CD14-positive monocyte (primary cell): Measurements from ENCODE around the gene KRT7. TPM values are rescaled to one million over a fixed set of nuclear protein-coding genes. Genes with fewer than 3 reads are reported as not detected.
"Not testable (repeated sequence)": the region's sequence is repeated elsewhere in the genome, so short reads cannot be mapped to it uniquely, and the experiment has no call there.

Source experiments
- DNase-seq, 3 donors: peaks; one replicate each; pipeline ENCODE4 v3.0.0-alpha.2; 2011 to 2022
- H2AFZ ChIP-seq: 2 replicates; pipeline ENCODE4 v1.6.0; 2012; ENCODE audit warnings: mild to moderate bottlenecking, low read depth, low read length, inconsistent platforms; ENCODE audit not compliant: insufficient read depth, poor library complexity, severe bottlenecking
- H3K27ac ChIP-seq, 2 donors: 1 replicate in 1 of 2; 2 replicates in 1 of 2; pipeline ENCODE4 v1.5.1; 2012 to 2013; ENCODE audit warnings: low read length in 2 of 2, control low read depth in 1 of 2, inconsistent platforms in 1 of 2, low read depth in 1 of 2, mild to moderate bottlenecking in 1 of 2
- H3K27me3 ChIP-seq, 2 donors: one replicate each; pipeline versions ENCODE4 v1.6.0 to v1.6.1; 2011 to 2013; ENCODE audit warnings: low read length in 2 of 2; ENCODE audit not compliant: control insufficient read depth in 2 of 2, insufficient read depth in 2 of 2
- H3K36me3 ChIP-seq, 2 donors: replicated peaks in 1 of 2; 1 replicate in 1 of 2; 2 replicates in 1 of 2; pipeline versions ENCODE4 v1.5.1 to v1.6.1; 2012 to 2013; ENCODE audit warnings: low read length in 2 of 2, control low read depth in 1 of 2, inconsistent platforms in 1 of 2, mild to moderate bottlenecking in 1 of 2; ENCODE audit not compliant: insufficient read depth in 2 of 2, control insufficient read depth in 1 of 2
- H3K4me1 ChIP-seq, 2 donors: 1 replicate in 1 of 2; 2 replicates in 1 of 2; pipeline versions ENCODE4 v1.5.1 to v1.6.1; 2012 to 2013; ENCODE audit warnings: low read length in 2 of 2, control low read depth in 1 of 2, inconsistent platforms in 1 of 2, mild to moderate bottlenecking in 1 of 2, moderate library complexity in 1 of 2; ENCODE audit not compliant: insufficient read depth in 2 of 2, control insufficient read depth in 1 of 2
- H3K4me2 ChIP-seq: replicated peaks from 2 replicates; pipeline ENCODE3; 2012; ENCODE audit warnings: low read length, moderate library complexity, mild to moderate bottlenecking; ENCODE audit not compliant: poor library complexity, severe bottlenecking; ENCODE audit errors: extremely low read depth
- H3K4me3 ChIP-seq, 3 experiments: fragments of 200-600 bp in 1 of 3; sonication (generic) in 1 of 3; replicated peaks in 1 of 3; 1 replicate in 2 of 3; 2 replicates in 1 of 3; pipeline ENCODE4 v1.5.1; 2011 to 2013; ENCODE audit warnings: low read length in 3 of 3, mild to moderate bottlenecking in 3 of 3, control low read depth in 2 of 3, low read depth in 2 of 3, inconsistent platforms in 1 of 3, moderate library complexity in 1 of 3
- H3K79me2 ChIP-seq: 2 replicates; pipeline ENCODE4 v1.6.0; 2012; ENCODE audit warnings: mild to moderate bottlenecking, control low read depth, inconsistent platforms, low read length, moderate library complexity; ENCODE audit not compliant: insufficient read depth
- H3K9ac ChIP-seq: 2 replicates; pipeline ENCODE4 v1.6.0; 2017; ENCODE audit warnings: low read length, mild to moderate bottlenecking; ENCODE audit not compliant: insufficient read depth, poor library complexity, severe bottlenecking
- H3K9me3 ChIP-seq, 2 donors: replicated peaks in 1 of 2; 1 replicate in 1 of 2; 2 replicates in 1 of 2; pipeline versions ENCODE4 v1.5.1 to v1.6.1; 2012 to 2013; ENCODE audit warnings: low read length in 2 of 2, control low read depth in 1 of 2; ENCODE audit not compliant: control insufficient read depth in 1 of 2, insufficient read depth in 1 of 2
- H4K20me1 ChIP-seq: 2 replicates; pipeline ENCODE4 v1.6.0; 2012; ENCODE audit warnings: mild to moderate bottlenecking, low read length, control low read depth, moderate library complexity; ENCODE audit not compliant: insufficient read depth
- H3K27ac Mint-ChIP-seq, 7 donors: one replicate each; pipeline ENCODE4 v1.8.0; 2020; ENCODE audit warnings: mild to moderate bottlenecking in 7 of 7, mixed read lengths in 7 of 7, moderate library complexity in 6 of 7, inconsistent platforms in 2 of 7
- H3K27me3 Mint-ChIP-seq, 3 donors: one replicate each; pipeline ENCODE4 v1.8.0; 2021 to 2022; ENCODE audit warnings: low read depth in 3 of 3, mild to moderate bottlenecking in 3 of 3, mixed read lengths in 3 of 3, moderate library complexity in 3 of 3, inconsistent platforms in 1 of 3
- H3K36me3 Mint-ChIP-seq, 2 donors: one replicate each; pipeline ENCODE4 v1.8.0; 2020; ENCODE audit warnings: mixed read lengths in 2 of 2, inconsistent platforms in 1 of 2, mild to moderate bottlenecking in 1 of 2
- H3K4me1 Mint-ChIP-seq: one replicate; pipeline ENCODE4 v1.8.0; 2020; ENCODE audit warnings: mild to moderate bottlenecking, mixed read lengths
- H3K4me3 Mint-ChIP-seq, 2 donors: one replicate each; pipeline ENCODE4 v1.8.0; 2020; ENCODE audit warnings: mild to moderate bottlenecking in 2 of 2, mixed read lengths in 2 of 2, moderate library complexity in 1 of 2
- H3K9me3 Mint-ChIP-seq, 7 donors: one replicate each; pipeline ENCODE4 v1.8.0; 2020 to 2022; ENCODE audit warnings: mixed read lengths in 7 of 7, mild to moderate bottlenecking in 6 of 7, moderate library complexity in 6 of 7, inconsistent platforms in 2 of 7
- CTCF ChIP-seq: fragments of 200-600 bp; IDR thresholded peaks from one replicate; pipeline ENCODE4 v1.8.0; 2022; ENCODE audit warnings: antibody characterized with exemption, mild to moderate bottlenecking
- WGBS: methylation state at CpG from one replicate; pipeline ENCODE4 v1.1.5; 2013; ENCODE audit warnings: missing lambda C conversion rate; ENCODE audit not compliant: insufficient coverage; 5-methylcytosine and 5-hydroxymethylcytosine counted together
- intact Hi-C, 2 donors: fragments of 100-400 bp; cut with micrococcal nuclease; formaldehyde crosslinking; loops; one replicate each; pipeline versions ENCODE4 v1.15.0 to v1.15.1; 2023
- polyA plus RNA-seq, 3 donors: library from polyadenylated mRNA; depleted of rRNA in 1 of 3; unstranded in 2 of 3; stranded (reverse) in 1 of 3; fragments of 300-500 nt in 2 of 3; fragments of >200 nt in 1 of 3; fragmentation: Illumina TruSeq in 2 of 3; gene quantifications; 1 replicate in 2 of 3; 2 replicates in 1 of 3; pipeline ENCODE4 v1.2.3, GENCODE V29; 2012 to 2021

The KRT7 gene
- polyA plus RNA-seq, 3 donors: 1.3 to 2.7 TPM; not detected in 1

DNA sequence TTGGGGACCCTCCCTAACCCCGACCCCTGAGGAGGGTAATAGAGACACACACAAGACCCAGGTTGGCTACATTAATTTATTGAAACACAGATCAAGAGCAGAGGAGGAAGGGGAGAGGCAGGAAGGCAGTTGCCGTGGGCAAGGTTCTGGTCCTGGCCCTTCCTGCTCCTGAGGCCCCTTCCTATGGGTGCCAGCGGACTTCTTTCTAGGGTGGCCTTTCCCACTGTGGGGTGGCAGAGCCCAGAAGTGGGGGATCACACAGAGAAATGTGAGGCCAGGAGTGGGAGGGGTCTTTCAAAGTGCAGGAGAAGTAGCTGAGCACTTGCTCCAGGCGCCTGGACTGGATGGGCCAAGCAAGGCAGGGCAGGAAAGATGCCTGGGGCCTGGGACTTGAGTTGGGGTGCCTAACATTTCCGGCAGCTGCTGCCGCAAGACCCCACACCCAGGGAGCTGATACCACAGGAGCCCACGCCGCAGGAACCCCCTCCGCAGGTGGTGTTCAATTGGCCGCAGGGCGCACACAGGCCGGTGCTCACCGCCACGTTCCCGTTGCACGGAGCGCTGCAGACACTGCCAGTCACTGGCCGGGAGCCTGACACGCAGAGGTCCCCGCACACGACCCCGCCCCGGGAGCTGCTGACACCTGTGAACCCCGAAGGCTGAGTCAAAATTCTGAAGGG is 52.9 kb downstream of the KRT7 start:
- H3K27me3 ChIP-seq: peaks cover 3 to 5% of the 10 kb centered on the region in 2 donors
- no peaks in the 10 kb centered on the region for H3K79me2 ChIP-seq
- no peak overlapping the region for H2AFZ ChIP-seq
- intact Hi-C loops: no loop called here
- DNase-seq: no peak
- no peak overlapping the region for H3K4me2 ChIP-seq
- Mint-ChIP-seq H3K4me3 (no peak overlapping the region), H3K36me3 (no peaks in the 10 kb centered on the region), H3K4me1 (peaks cover 15% of the 10 kb centered on the region), H3K27me3 (peaks cover 5 to 16% (median 12%) of the 10 kb centered on the region in 3 donors), H3K9me3 (peaks cover 0 to 3% (median 0%) of the 10 kb centered on the region in 7 donors), H3K27ac (no peak overlapping the region)
- H3K4me1 ChIP-seq: peaks cover 5 to 8% of the 10 kb centered on the region in 2 donors
- H4K20me1 ChIP-seq: no peaks in the 10 kb centered on the region
- no peak for TF ChIP-seq CTCF
- H3K9ac ChIP-seq: no peak overlapping the region
- no peaks in the 10 kb centered on the region for H3K36me3 ChIP-seq
- H3K9me3 ChIP-seq: no peaks in the 10 kb centered on the region
- no peak overlapping the region for H3K4me3 ChIP-seq
- 93% methylated on average over 22 of the region's 24 CpGs for WGBS
- no peak overlapping the region for H3K27ac ChIP-seq

- H3K9me3 Mint-ChIP-seq, H3K27ac ChIP-seq, H3K4me3 ChIP-seq, DNase-seq, H3K36me3 Mint-ChIP-seq, H3K9ac ChIP-seq, H3K9me3 ChIP-seq, H2AFZ ChIP-seq, H3K36me3 ChIP-seq, intact Hi-C loops, H3K4me1 Mint-ChIP-seq, H3K4me2 ChIP-seq, H3K79me2 ChIP-seq, H4K20me1 ChIP-seq, H3K4me1 ChIP-seq: not testable (repeated sequence)
- H3K27ac Mint-ChIP-seq: peak overlapping the region in 3 of 7 donors; percentile 46 to 80 (median 64)
- peaks cover 3 to 11% of the 10 kb centered on the region in 2 donors for H3K27me3 ChIP-seq
- peaks cover 13 to 25% (median 20%) of the 10 kb centered on the region in 3 donors for H3K27me3 Mint-ChIP-seq
- TF ChIP-seq CTCF: peak; percentile 31
- 93% methylated on average over 4 of the region's 21 CpGs for WGBS
- H3K4me3 Mint-ChIP-seq: peak overlapping the region in 1 of 2 donors; percentile 30
These were observed 54.1 kb downstream of the KRT7 start for GRCh38 chr12:52286857-52287785.

- H3K4me3 ChIP-seq, H3K4me1 ChIP-seq, H3K4me2 ChIP-seq, H3K9ac ChIP-seq, H3K36me3 ChIP-seq, H3K79me2 ChIP-seq, intact Hi-C loops, H3K9me3 Mint-ChIP-seq, H3K4me1 Mint-ChIP-seq, H3K27ac ChIP-seq, H3K9me3 ChIP-seq, H2AFZ ChIP-seq, DNase-seq, H4K20me1 ChIP-seq, H3K36me3 Mint-ChIP-seq: not testable (repeated sequence)
- H3K27me3 ChIP-seq: peaks cover 8 to 19% of the 10 kb centered on the region in 2 donors
- peaks cover 13 to 28% (median 20%) of the 10 kb centered on the region in 3 donors for H3K27me3 Mint-ChIP-seq
- peak overlapping the region in 1 of 2 donors; percentile 63 for H3K4me3 Mint-ChIP-seq
- no CpG with 5 or more reads among the region's 17 CpGs for WGBS
- peak overlapping the region in 3 of 7 donors; percentile 22 to 80 (median 27) for H3K27ac Mint-ChIP-seq
These were observed 55.1 kb downstream of the KRT7 start for GRCh38 chr12:52287816-52288805.
